OCI-LY1 (cell line): ENCODE measurements around the gene TLR3.

Experiments used
- H2AFZ ChIP-seq: fragments of 200-600 bp; sonication (generic), shearing (Covaris generic); 2 replicates; pipeline ENCODE4 v1.6.0; 2014; ENCODE audit warnings: antibody characterized with exemption, mild to moderate bottlenecking, low read length
- H3F3A ChIP-seq: fragments of 200-600 bp; sonication (generic), shearing (Covaris generic); 2 replicates; pipeline ENCODE4 v1.6.0; 2014; ENCODE audit warnings: mild to moderate bottlenecking, antibody characterized with exemption, low read length, moderate library complexity; ENCODE audit not compliant: insufficient read depth
- H3K27ac ChIP-seq: fragments of 200-600 bp; sonication (generic); 2 replicates; pipeline ENCODE4 v1.5.1; 2014; ENCODE audit warnings: low read length, mixed run types, mild to moderate bottlenecking, low read depth; ENCODE audit not compliant: poor library complexity, severe bottlenecking
- H3K27me3 ChIP-seq: fragments of 200-600 bp; sonication (generic); 2 replicates; pipeline ENCODE4 v1.6.0; 2014; ENCODE audit warnings: antibody characterized with exemption, mild to moderate bottlenecking, low read length, moderate library complexity; ENCODE audit not compliant: insufficient read depth
- H3K36me3 ChIP-seq: fragments of 200-600 bp; sonication (generic); 2 replicates; pipeline ENCODE4 v1.6.1; 2014; ENCODE audit warnings: mild to moderate bottlenecking, antibody characterized with exemption, low read length, moderate library complexity, mixed read lengths; ENCODE audit not compliant: insufficient read depth
- H3K4me1 ChIP-seq: fragments of 200-600 bp; sonication (generic); 2 replicates; pipeline ENCODE4 v1.5.1; 2014; ENCODE audit warnings: mild to moderate bottlenecking, low read length, moderate library complexity; ENCODE audit not compliant: insufficient read depth, severe bottlenecking
- H3K4me2 ChIP-seq: fragments of 200-600 bp; sonication (generic), shearing (Covaris generic); 2 replicates; pipeline ENCODE4 v1.6.1; 2014; ENCODE audit warnings: low read length
- H3K4me3 ChIP-seq: fragments of 200-600 bp; sonication (generic); 2 replicates; pipeline ENCODE4 v1.5.1; 2014; ENCODE audit warnings: low read length, low read depth, mild to moderate bottlenecking, mixed read lengths; ENCODE audit not compliant: poor library complexity, severe bottlenecking
- H3K79me2 ChIP-seq: fragments of 200-600 bp; shearing (Covaris generic); 2 replicates; pipeline ENCODE4 v1.6.1; 2016; ENCODE audit warnings: mixed run types, low read length, mixed read lengths; ENCODE audit not compliant: insufficient read depth
- H3K9ac ChIP-seq: fragments of 200-600 bp; sonication (generic), shearing (Covaris generic); 2 replicates; pipeline ENCODE4 v1.6.1; 2014; ENCODE audit warnings: mild to moderate bottlenecking, low read length, mixed read lengths
- H3K9me2 ChIP-seq: fragments of 200-600 bp; sonication (generic), shearing (Covaris generic); 2 replicates; pipeline ENCODE4 v1.6.1; 2014; ENCODE audit warnings: low read depth, mild to moderate bottlenecking, low read length, mixed read lengths
- H3K9me3 ChIP-seq: fragments of 200-600 bp; shearing (Covaris generic); 2 replicates; pipeline ENCODE4 v1.6.1; 2014; ENCODE audit warnings: low read length, mixed read lengths
- H4K20me1 ChIP-seq: fragments of 200-600 bp; sonication (generic), shearing (Covaris generic); 2 replicates; pipeline ENCODE4 v1.6.0; 2016; ENCODE audit warnings: mild to moderate bottlenecking, low read length; ENCODE audit not compliant: insufficient read depth
- CTCF ChIP-seq: fragments of 200-600 bp; sonication (generic), shearing (Covaris generic); IDR thresholded peaks from 2 replicates; pipeline ENCODE4 v1.5.1; 2017; ENCODE audit warnings: mild to moderate bottlenecking, antibody characterized with exemption, low read length, moderate library complexity, mixed read lengths
- EZH2 ChIP-seq: fragments of 200-600 bp; sonication (generic), shearing (Covaris generic); IDR thresholded peaks from 2 replicates; pipeline ENCODE4 v1.8.0; 2017; ENCODE audit warnings: borderline replicate concordance, mixed run types, mild to moderate bottlenecking, antibody characterized with exemption, low read length, moderate library complexity, mixed read lengths

The TLR3 gene

DNA sequence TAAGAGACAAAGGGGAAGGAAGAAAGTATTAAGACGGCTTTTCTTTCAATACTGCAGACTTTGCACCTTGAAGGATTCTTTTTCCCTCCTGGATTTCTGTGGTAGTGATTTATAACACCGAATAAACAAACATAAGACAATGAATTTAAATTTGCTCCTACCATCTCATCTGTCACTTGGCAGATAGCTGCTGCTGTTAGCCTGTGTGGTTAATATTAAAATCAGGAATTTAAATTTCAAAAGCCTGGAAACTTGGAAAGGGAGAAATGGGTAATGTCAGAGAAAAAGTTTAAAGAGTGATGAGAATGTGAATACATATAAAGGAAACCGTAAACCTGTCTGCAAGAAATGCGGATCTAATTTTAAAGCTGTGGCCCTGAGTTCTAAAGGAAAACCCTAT is 39.0 kb downstream of the TLR3 start:
- no peaks in the 10 kb centered on the region for H4K20me1 ChIP-seq
- no peak overlapping the region for H3K27ac ChIP-seq
- no peak overlapping the region for H2AFZ ChIP-seq
- peaks cover 8% of the 10 kb centered on the region for H3K4me1 ChIP-seq
- H3K4me2 ChIP-seq, result no peak overlapping the region
- TF ChIP-seq EZH2, result no peak
- TF ChIP-seq CTCF, result no peak
- H3K4me3 ChIP-seq, result no peak overlapping the region
- H3K36me3 ChIP-seq, result no peaks in the 10 kb centered on the region
- no peaks in the 10 kb centered on the region for H3F3A ChIP-seq
- H3K9me2 ChIP-seq, result no peaks in the 10 kb centered on the region
- H3K27me3 ChIP-seq, result peaks cover 12% of the 10 kb centered on the region
- H3K9ac ChIP-seq, result no peak overlapping the region
- no peaks in the 10 kb centered on the region for H3K9me3 ChIP-seq
- H3K79me2 ChIP-seq, result no peaks in the 10 kb centered on the region

DNA sequence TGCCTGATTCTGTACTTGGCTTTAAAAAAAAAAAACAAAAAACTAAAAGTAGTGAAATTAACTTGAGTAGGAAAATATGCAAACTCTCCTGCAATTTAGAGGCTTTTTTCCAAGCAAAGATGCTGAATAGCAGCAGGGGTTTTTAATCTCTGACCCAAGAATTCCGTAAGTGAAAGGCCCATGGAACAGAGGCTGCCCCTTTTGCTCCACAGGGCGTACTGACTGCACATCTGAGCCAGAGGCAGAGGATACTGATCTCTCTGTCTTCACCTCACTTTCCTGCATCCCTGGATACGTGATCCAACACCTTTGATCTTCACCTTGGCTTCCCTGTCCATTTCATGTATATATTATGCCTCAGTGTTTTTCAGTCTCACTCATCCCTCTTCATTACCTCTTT is 39.4 kb downstream of the TLR3 start:
- Histone ChIP-seq H3K9me2 (no peaks in the 10 kb centered on the region), H3K4me3 (no peak overlapping the region), H3K4me1 (peaks cover 8% of the 10 kb centered on the region), H3K36me3 (no peaks in the 10 kb centered on the region), H3F3A (no peaks in the 10 kb centered on the region), H3K9me3 (no peaks in the 10 kb centered on the region), H2AFZ (no peak overlapping the region), H3K27me3 (peaks cover 12% of the 10 kb centered on the region), H3K27ac (no peak overlapping the region), H3K79me2 (no peaks in the 10 kb centered on the region), H3K9ac (no peak overlapping the region), H3K4me2 (no peak overlapping the region), H4K20me1 (no peaks in the 10 kb centered on the region)
- no peak for TF ChIP-seq EZH2
- no peak for TF ChIP-seq CTCF

DNA sequence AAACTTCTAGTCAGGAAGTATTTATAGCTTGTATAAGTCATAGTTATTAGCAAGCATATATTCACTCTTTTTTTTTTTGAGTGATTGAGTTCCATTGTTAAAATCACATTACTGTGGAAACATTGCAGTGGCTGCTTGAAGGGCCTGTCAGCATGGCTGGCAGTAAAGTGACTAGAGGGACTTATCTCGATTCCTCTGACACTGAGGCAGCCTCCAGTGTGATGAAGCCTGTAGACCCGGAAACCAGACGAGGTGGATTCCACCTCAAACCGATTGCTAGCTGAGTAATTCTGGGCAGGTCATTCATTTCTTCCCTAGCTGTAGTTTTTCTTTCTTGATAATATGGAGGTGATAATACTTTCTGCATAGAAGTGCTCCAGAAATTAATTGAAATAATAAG is 40.3 kb downstream of the TLR3 start:
- TF ChIP-seq EZH2, result no peak
- no peak for TF ChIP-seq CTCF
- Histone ChIP-seq H3K4me3 (no peak overlapping the region), H3K9me3 (no peaks in the 10 kb centered on the region), H4K20me1 (no peaks in the 10 kb centered on the region), H3K4me2 (no peak overlapping the region), H3K36me3 (no peaks in the 10 kb centered on the region), H3K9me2 (no peaks in the 10 kb centered on the region), H3K4me1 (peaks cover 8% of the 10 kb centered on the region), H3K27ac (no peak overlapping the region), H3K79me2 (no peaks in the 10 kb centered on the region), H3K9ac (no peak overlapping the region), H3K27me3 (peaks cover 7% of the 10 kb centered on the region), H2AFZ (no peak overlapping the region), H3F3A (no peaks in the 10 kb centered on the region)
